Astrocyte (in vitro differentiated cells and primary cell): ENCODE results near the gene OVCH1. TPM values are rescaled to one million over a fixed set of nuclear protein-coding genes. Genes with fewer than 3 reads are reported as not detected.
"Not testable (repeated sequence)": the region's sequence is repeated elsewhere in the genome, so short reads cannot be mapped to it uniquely, and the experiment has no call there.

Source experiments
- DNase-seq: peaks from one replicate; pipeline ENCODE4 v3.0.0-alpha.2; 2010; ENCODE audit warnings: low read depth
- FAIRE-seq: peaks from 2 replicates; lab custom pipeline; 2011; peaks lifted over from hg19 to GRCh38; lab: Jason Lieb, UNC
- H2AFZ ChIP-seq: 2 replicates; pipeline ENCODE4 v1.6.0; 2012; ENCODE audit warnings: low read depth, low read length, inconsistent platforms
- H3K27ac ChIP-seq: 2 replicates; pipeline ENCODE4 v1.5.1; 2011; ENCODE audit warnings: low read depth, low read length, inconsistent platforms
- H3K27me3 ChIP-seq: 2 replicates; pipeline ENCODE4 v1.6.0; 2011; ENCODE audit warnings: low read length, inconsistent platforms; ENCODE audit not compliant: insufficient read depth
- H3K36me3 ChIP-seq: 2 replicates; pipeline ENCODE4 v1.5.1; 2011; ENCODE audit warnings: low read length, inconsistent platforms; ENCODE audit not compliant: insufficient read depth
- H3K4me1 ChIP-seq: 2 replicates; pipeline ENCODE4 v1.5.1; 2011; ENCODE audit warnings: low read length, inconsistent platforms; ENCODE audit not compliant: insufficient read depth
- H3K4me2 ChIP-seq: 2 replicates; pipeline ENCODE4 v1.6.0; 2012; ENCODE audit warnings: low read length, inconsistent platforms
- H3K4me3 ChIP-seq: 2 replicates; pipeline ENCODE4 v1.5.1; 2011; ENCODE audit warnings: low read depth, mild to moderate bottlenecking, low read length, inconsistent platforms; ENCODE audit not compliant: insufficient read depth
- H3K79me2 ChIP-seq: 2 replicates; pipeline ENCODE4 v1.6.0; 2012; ENCODE audit warnings: mild to moderate bottlenecking, low read length, inconsistent platforms; ENCODE audit not compliant: insufficient read depth
- H3K9ac ChIP-seq: 2 replicates; pipeline ENCODE4 v1.6.0; 2012; ENCODE audit warnings: mild to moderate bottlenecking, low read length, inconsistent platforms
- H3K9me3 ChIP-seq: 2 replicates; pipeline ENCODE4 v1.5.1; 2012; ENCODE audit warnings: low read depth, mild to moderate bottlenecking, low read length, inconsistent platforms; ENCODE audit not compliant: insufficient read depth
- H4K20me1 ChIP-seq: 2 replicates; pipeline ENCODE4 v1.6.0; 2012; ENCODE audit warnings: low read length, inconsistent platforms; ENCODE audit not compliant: insufficient read depth
- H3K27ac Mint-ChIP-seq: one replicate; pipeline ENCODE4 v1.8.0; 2021; ENCODE audit warnings: mild to moderate bottlenecking, mixed read lengths; ENCODE audit not compliant: unreplicated experiment
- H3K27me3 Mint-ChIP-seq: one replicate; pipeline ENCODE4 v1.8.0; 2021; ENCODE audit warnings: low read depth, mixed read lengths; ENCODE audit not compliant: unreplicated experiment
- H3K36me3 Mint-ChIP-seq: one replicate; pipeline ENCODE4 v1.8.0; 2021; ENCODE audit warnings: low read depth, mixed read lengths; ENCODE audit not compliant: unreplicated experiment
- H3K4me1 Mint-ChIP-seq: one replicate; pipeline ENCODE4 v1.8.0; 2021; ENCODE audit warnings: low read depth, mixed read lengths; ENCODE audit not compliant: unreplicated experiment
- H3K4me3 Mint-ChIP-seq: one replicate; pipeline ENCODE4 v1.8.0; 2021; ENCODE audit warnings: mild to moderate bottlenecking, moderate library complexity, mixed read lengths; ENCODE audit not compliant: unreplicated experiment
- H3K9me3 Mint-ChIP-seq: one replicate; pipeline ENCODE4 v1.8.0; 2021; ENCODE audit warnings: mild to moderate bottlenecking, mixed read lengths; ENCODE audit not compliant: unreplicated experiment
- EZH2 ChIP-seq: IDR thresholded peaks from 2 replicates; pipeline ENCODE4 v1.6.1; 2012; ENCODE audit warnings: mild to moderate bottlenecking, low read length, inconsistent platforms; ENCODE audit not compliant: insufficient read depth
- total RNA-seq: library from RNA; stranded (reverse); gene quantifications from 2 replicates; pipeline ENCODE4 v1.2.1, GENCODE V29; 2021
- TF ChIP-seq, protein P1 (sequence below): IDR thresholded peaks from 2 replicates; pipeline ENCODE4 v1.5.1; 2011; ENCODE audit warnings: low read depth, mild to moderate bottlenecking, inconsistent platforms, low read length, moderate library complexity; ENCODE audit not compliant: insufficient read depth

OVCH1 gene
- total RNA-seq, 1 donor from 2014 or later = not detected

DNA sequence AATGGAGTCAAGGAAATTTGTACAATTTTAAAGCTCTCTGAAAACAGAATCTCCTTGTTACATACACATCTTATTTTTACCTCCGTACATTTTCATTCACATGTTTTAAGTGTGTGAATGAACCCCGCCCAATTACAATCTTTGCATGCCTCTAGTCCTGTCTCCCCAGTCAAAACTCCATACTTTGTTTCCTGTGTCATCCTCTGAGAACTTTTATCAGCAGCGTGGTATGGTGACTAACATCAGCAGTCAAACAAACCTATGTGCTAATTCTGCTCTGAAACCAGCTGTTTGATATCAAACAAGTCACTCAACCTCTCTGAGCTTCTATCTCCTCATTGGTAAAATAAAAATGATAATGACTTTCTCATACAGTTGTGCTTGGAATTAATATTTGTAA lies 100.7 kb downstream of the OVCH1 start:
- Histone ChIP-seq H2AFZ (no peak overlapping the region), H3K4me1 (no peaks in the 10 kb centered on the region), H3K27ac (no peak overlapping the region), H4K20me1 (no peaks in the 10 kb centered on the region), H3K4me3 (no peak overlapping the region), H3K27me3 (no peaks in the 10 kb centered on the region), H3K9me3 (no peaks in the 10 kb centered on the region), H3K9ac (no peak overlapping the region), H3K79me2 (no peaks in the 10 kb centered on the region), H3K4me2 (no peak overlapping the region), H3K36me3 (no peaks in the 10 kb centered on the region)
- DNase-seq (peak; percentile 31), FAIRE-seq (no peak)
- Mint-ChIP-seq H3K27me3 (no peaks in the 10 kb centered on the region), H3K4me1 (no peaks in the 10 kb centered on the region), H3K9me3 (no peaks in the 10 kb centered on the region), H3K4me3 (no peak overlapping the region), H3K36me3 (no peaks in the 10 kb centered on the region), H3K27ac (no peak overlapping the region)
- TF ChIP-seq, protein P1, sequence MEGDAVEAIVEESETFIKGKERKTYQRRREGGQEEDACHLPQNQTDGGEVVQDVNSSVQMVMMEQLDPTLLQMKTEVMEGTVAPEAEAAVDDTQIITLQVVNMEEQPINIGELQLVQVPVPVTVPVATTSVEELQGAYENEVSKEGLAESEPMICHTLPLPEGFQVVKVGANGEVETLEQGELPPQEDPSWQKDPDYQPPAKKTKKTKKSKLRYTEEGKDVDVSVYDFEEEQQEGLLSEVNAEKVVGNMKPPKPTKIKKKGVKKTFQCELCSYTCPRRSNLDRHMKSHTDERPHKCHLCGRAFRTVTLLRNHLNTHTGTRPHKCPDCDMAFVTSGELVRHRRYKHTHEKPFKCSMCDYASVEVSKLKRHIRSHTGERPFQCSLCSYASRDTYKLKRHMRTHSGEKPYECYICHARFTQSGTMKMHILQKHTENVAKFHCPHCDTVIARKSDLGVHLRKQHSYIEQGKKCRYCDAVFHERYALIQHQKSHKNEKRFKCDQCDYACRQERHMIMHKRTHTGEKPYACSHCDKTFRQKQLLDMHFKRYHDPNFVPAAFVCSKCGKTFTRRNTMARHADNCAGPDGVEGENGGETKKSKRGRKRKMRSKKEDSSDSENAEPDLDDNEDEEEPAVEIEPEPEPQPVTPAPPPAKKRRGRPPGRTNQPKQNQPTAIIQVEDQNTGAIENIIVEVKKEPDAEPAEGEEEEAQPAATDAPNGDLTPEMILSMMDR = no peak
- no peak for TF ChIP-seq EZH2

DNA sequence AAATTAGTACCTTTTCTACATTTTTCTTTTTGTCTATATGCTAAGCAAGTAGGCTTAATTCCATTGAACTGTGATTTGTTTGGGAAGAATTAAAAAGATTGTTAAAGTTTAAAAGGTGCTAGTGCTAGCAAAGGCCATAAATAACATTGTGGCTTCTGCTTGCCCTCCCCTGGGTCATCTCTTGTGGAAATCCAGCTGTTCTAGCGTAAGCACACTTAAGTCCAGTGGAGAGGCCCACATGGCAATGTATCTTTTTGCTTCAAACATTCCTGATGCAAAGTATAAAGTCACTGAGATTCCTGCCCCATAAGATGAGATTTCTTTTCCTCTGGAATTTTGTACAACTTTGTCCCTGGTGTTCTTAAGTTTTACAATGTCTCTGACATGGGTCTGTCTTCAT lies 102.1 kb downstream of the OVCH1 start:
- H3K27ac ChIP-seq = no peak overlapping the region
- H3K9me3 Mint-ChIP-seq = no peaks in the 10 kb centered on the region
- no peaks in the 10 kb centered on the region for H3K4me1 ChIP-seq
- no peak for FAIRE-seq
- no peak overlapping the region for H3K4me2 ChIP-seq
- no peaks in the 10 kb centered on the region for H3K27me3 Mint-ChIP-seq
- no peak overlapping the region for H3K27ac Mint-ChIP-seq
- no peaks in the 10 kb centered on the region for H3K36me3 ChIP-seq
- no peaks in the 10 kb centered on the region for H3K9me3 ChIP-seq
- no peaks in the 10 kb centered on the region for H3K4me1 Mint-ChIP-seq
- no peaks in the 10 kb centered on the region for H3K27me3 ChIP-seq
- no peaks in the 10 kb centered on the region for H4K20me1 ChIP-seq
- H3K4me3 ChIP-seq = no peak overlapping the region
- H3K9ac ChIP-seq = no peak overlapping the region
- H3K36me3 Mint-ChIP-seq = no peaks in the 10 kb centered on the region
- H2AFZ ChIP-seq = no peak overlapping the region
- no peaks in the 10 kb centered on the region for H3K79me2 ChIP-seq
- DNase-seq = no peak
- H3K4me3 Mint-ChIP-seq = no peak overlapping the region
- no peak for TF ChIP-seq EZH2
- TF ChIP-seq, protein P1 = no peak

DNA sequence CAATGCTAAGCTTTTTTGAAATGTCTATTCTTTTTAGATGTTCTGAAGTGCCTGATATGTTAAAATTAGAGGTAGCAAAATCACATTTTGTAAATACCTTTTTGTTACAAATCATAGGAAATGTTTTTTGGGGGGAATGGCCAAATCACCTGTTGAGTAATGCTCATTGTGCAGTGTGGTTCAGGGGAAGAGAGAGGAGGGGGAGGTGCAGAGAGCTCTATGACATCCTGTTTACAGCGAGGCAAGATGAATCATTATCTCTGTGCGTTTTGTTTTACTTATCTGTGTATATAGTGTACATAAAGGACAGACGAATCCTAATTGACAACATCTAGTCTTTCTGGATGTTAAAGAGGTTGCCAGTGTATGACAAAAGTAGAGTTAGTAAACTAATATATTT lies 107.1 kb downstream of the OVCH1 start:
- not testable (repeated sequence) for H3K36me3 ChIP-seq, H3K9me3 ChIP-seq, H3K36me3 Mint-ChIP-seq, H4K20me1 ChIP-seq, H3K27ac Mint-ChIP-seq, H3K4me2 ChIP-seq, DNase-seq, H3K27me3 Mint-ChIP-seq, H3K4me1 Mint-ChIP-seq, H3K9me3 Mint-ChIP-seq, H3K79me2 ChIP-seq, H3K27ac ChIP-seq, H3K4me3 Mint-ChIP-seq, H3K4me1 ChIP-seq, H3K4me3 ChIP-seq, FAIRE-seq, H3K9ac ChIP-seq, H3K27me3 ChIP-seq, H2AFZ ChIP-seq
